HepG2 (cell line): Measurements from ENCODE around the gene EPB41L2. TPM values are rescaled to one million over a fixed set of nuclear protein-coding genes. Genes with fewer than 3 reads are reported as not detected.
A peak's percentile ranks its signal among the peaks of the same experiment; 100 is the strongest.

Source experiments
- ATAD3A ChIP-seq: sonication (generic); formaldehyde crosslinking; IDR thresholded peaks from 2 replicates; pipeline ENCODE4 v1.4.0; 2020; ENCODE audit warnings: missing genetic modification reagents
- FOXA3 ChIP-seq: IDR thresholded peaks from 2 replicates; pipeline ENCODE4 v1.6.1; 2016; ENCODE audit warnings: missing genetic modification reagents, missing compliant biosample characterization
- FOXJ3 ChIP-seq: sonication (generic); formaldehyde crosslinking; IDR thresholded peaks from 2 replicates; pipeline ENCODE4 v1.4.0; 2020; ENCODE audit warnings: missing genetic modification reagents, mild to moderate bottlenecking, borderline replicate concordance
- GZF1 ChIP-seq: sonication (generic); formaldehyde crosslinking; IDR thresholded peaks from 2 replicates; pipeline ENCODE4 v1.5.1; 2020; ENCODE audit warnings: mild to moderate bottlenecking, missing genetic modification reagents
- HDAC1 ChIP-seq: sonication (generic); formaldehyde crosslinking; IDR thresholded peaks from 2 replicates; pipeline ENCODE4 v1.5.1; 2020; ENCODE audit warnings: mild to moderate bottlenecking, missing genetic modification reagents
- MAF1 ChIP-seq: sonication (generic); formaldehyde crosslinking; IDR thresholded peaks from 2 replicates; pipeline ENCODE4 v1.5.0; 2020; ENCODE audit warnings: missing genetic modification reagents, borderline replicate concordance
- NCOA1 ChIP-seq: sonication (generic); formaldehyde crosslinking; IDR thresholded peaks from 2 replicates; pipeline ENCODE4 v1.9.0; 2021; ENCODE audit warnings: missing genetic modification reagents
- NR2C2 ChIP-seq: sonication (generic); formaldehyde crosslinking; IDR thresholded peaks from 2 replicates; pipeline ENCODE4 v1.4.0; 2020; ENCODE audit warnings: missing genetic modification reagents, mild to moderate bottlenecking, moderate library complexity, borderline replicate concordance
- PCBP2 ChIP-seq: fragments of 200-400 bp; formaldehyde crosslinking; optimal IDR thresholded peaks from 2 replicates; pipeline ENCODE3; 2018; ENCODE audit warnings: low read length, low read depth; ENCODE audit not compliant: poor library complexity, severe bottlenecking
- RAD51 ChIP-seq: fragments of 450-650 bp; IDR thresholded peaks from 2 replicates; pipeline ENCODE4 v1.6.1; 2016; ENCODE audit warnings: borderline replicate concordance
- RBFOX2 ChIP-seq: fragments of 200-400 bp; formaldehyde crosslinking; IDR thresholded peaks from 2 replicates; pipeline ENCODE4 v1.6.1; 2017; ENCODE audit warnings: low read depth, mild to moderate bottlenecking, low read length
- RBM22 ChIP-seq: fragments of 200-400 bp; formaldehyde crosslinking; optimal IDR thresholded peaks from 2 replicates; pipeline ENCODE3; 2017; ENCODE audit warnings: mild to moderate bottlenecking, low read length, moderate library complexity
- REXO4 ChIP-seq: sonication (generic); formaldehyde crosslinking; IDR thresholded peaks from 2 replicates; pipeline ENCODE4 v1.8.0; 2022; ENCODE audit warnings: missing genetic modification reagents, mild to moderate bottlenecking, borderline replicate concordance
- TARDBP ChIP-seq: sonication (generic); formaldehyde crosslinking; IDR thresholded peaks from 2 replicates; pipeline ENCODE4 v1.8.0; 2022; ENCODE audit warnings: mild to moderate bottlenecking, missing genetic modification reagents
- YY1 ChIP-seq: IDR thresholded peaks from 2 replicates; pipeline ENCODE4 v1.6.1; 2011; ENCODE audit warnings: low read length, low read depth, moderate library complexity, mild to moderate bottlenecking; ENCODE audit not compliant: insufficient read depth, insufficient replicate concordance
- ZNF251 ChIP-seq: sonication (generic); formaldehyde crosslinking; IDR thresholded peaks from 2 replicates; pipeline ENCODE4 v1.9.0; 2021; ENCODE audit warnings: mild to moderate bottlenecking, missing genetic modification reagents
- polyA plus RNA-seq, 8 experiments: library from polyadenylated mRNA; depleted of rRNA in 3 of 8; stranded (reverse) in 7 of 8; unstranded in 1 of 8; fragments of >200 nt; fragmentation: Illumina TruSeq in 4 of 8; extraction: Trizol in 4 of 8; gene quantifications; 2 replicates each; pipeline versions ENCODE4 v1.2.1 to v1.2.3, GENCODE V29; 2011 to 2016; ENCODE audit warnings: low read depth in 4 of 8, missing spikeins in 1 of 8, mixed read lengths in 1 of 8; ENCODE audit not compliant: insufficient read depth in 1 of 8
- total RNA-seq, 5 experiments: library from RNA; depleted of rRNA; stranded (reverse); fragments of >200 nt; fragmentation: Illumina TruSeq; extraction: Trizol; gene quantifications; 2 replicates each; pipeline ENCODE4 v1.2.3, GENCODE V29; 2016; ENCODE audit warnings: low read depth in 1 of 5
- TF ChIP-seq, protein P1 (sequence below): fragments of 450-650 bp; IDR thresholded peaks from 2 replicates; pipeline ENCODE4 v1.6.1; 2016
- TF ChIP-seq, protein P2 (sequence below): sonication (generic); formaldehyde crosslinking; IDR thresholded peaks from 2 replicates; pipeline ENCODE4 v1.9.0; 2022; ENCODE audit warnings: low read depth, missing genetic modification reagents
- TF ChIP-seq, protein P3 (sequence below): IDR thresholded peaks from 2 replicates; pipeline ENCODE4 v1.6.1; 2016; ENCODE audit warnings: low read depth, missing genetic modification reagents, missing compliant biosample characterization
- TF ChIP-seq, protein P4 (sequence below): sonication (generic); formaldehyde crosslinking; IDR thresholded peaks from 2 replicates; pipeline ENCODE4 v1.4.0; 2020; ENCODE audit warnings: missing genetic modification reagents; ENCODE audit errors: not compliant biosample characterization

EPB41L2 gene
- total and polyA plus RNA-seq, 2 of the 13 experiments (the other 11 are each of a cell fraction or from before 2014, with no cell fraction given), result 41.7 to 56.4 TPM

DNA sequence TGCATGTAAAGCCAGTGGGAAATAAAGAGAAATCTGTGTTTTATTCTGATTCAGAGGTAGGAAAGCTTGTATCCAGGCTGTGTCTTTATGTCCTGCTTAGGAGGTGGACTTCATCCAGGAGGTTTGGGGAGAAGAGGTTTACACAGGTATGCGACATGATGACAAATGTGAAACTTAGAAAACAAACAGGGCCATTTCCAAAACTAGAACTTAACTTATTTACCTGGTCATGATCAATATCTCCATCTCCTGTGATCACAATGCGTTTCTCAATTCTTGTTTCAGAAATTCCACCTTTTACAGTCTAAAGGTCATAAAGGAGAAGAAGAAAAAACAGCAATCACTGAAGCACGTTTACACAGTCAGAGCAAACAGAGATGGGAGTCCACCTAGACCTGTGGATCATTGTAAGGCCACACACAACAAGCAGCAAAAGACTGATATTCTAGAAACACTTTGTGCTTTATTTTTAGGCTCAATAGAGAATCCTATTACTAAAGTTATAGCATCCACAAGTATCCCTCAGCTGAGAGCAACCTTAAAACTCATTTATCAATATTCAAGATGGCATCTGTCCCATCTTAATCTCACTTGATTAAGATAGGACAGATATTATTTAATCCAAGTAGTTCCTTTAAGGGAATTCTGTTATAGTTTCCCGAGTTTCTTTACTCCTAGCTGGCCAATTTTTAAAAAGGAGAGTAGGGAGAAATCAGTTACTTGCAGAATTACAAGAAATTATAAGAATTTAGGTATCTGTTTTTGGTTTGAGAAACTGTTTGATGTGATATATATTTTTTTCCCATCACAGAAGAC lies 199.4 kb downstream of the EPB41L2 start (continued):
- TF ChIP-seq, protein P1, sequence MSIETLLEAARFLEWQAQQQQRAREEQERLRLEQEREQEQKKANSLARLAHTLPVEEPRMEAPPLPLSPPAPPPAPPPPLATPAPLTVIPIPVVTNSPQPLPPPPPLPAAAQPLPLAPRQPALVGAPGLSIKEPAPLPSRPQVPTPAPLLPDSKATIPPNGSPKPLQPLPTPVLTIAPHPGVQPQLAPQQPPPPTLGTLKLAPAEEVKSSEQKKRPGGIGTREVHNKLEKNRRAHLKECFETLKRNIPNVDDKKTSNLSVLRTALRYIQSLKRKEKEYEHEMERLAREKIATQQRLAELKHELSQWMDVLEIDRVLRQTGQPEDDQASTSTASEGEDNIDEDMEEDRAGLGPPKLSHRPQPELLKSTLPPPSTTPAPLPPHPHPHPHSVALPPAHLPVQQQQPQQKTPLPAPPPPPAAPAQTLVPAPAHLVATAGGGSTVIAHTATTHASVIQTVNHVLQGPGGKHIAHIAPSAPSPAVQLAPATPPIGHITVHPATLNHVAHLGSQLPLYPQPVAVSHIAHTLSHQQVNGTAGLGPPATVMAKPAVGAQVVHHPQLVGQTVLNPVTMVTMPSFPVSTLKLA, result peak; percentile 30; the same call in 1 of the 2 replicates
- no peak for TF ChIP-seq PCBP2
- TF ChIP-seq YY1, result peak; percentile 44
- TF ChIP-seq, protein P2, sequence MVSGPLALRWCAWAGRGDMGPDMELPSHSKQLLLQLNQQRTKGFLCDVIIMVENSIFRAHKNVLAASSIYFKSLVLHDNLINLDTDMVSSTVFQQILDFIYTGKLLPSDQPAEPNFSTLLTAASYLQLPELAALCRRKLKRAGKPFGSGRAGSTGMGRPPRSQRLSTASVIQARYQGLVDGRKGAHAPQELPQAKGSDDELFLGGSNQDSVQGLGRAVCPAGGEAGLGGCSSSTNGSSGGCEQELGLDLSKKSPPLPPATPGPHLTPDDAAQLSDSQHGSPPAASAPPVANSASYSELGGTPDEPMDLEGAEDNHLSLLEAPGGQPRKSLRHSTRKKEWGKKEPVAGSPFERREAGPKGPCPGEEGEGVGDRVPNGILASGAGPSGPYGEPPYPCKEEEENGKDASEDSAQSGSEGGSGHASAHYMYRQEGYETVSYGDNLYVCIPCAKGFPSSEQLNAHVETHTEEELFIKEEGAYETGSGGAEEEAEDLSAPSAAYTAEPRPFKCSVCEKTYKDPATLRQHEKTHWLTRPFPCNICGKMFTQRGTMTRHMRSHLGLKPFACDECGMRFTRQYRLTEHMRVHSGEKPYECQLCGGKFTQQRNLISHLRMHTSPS (CRISPR knock-in tag), result no peak
- TF ChIP-seq RBM22, result no peak
- TF ChIP-seq REXO4 (CRISPR knock-in tag), result no peak
- TF ChIP-seq ATAD3A (CRISPR knock-in tag), result no peak
- TF ChIP-seq FOXA3, result peak; percentile 100
- TF ChIP-seq, protein P3, sequence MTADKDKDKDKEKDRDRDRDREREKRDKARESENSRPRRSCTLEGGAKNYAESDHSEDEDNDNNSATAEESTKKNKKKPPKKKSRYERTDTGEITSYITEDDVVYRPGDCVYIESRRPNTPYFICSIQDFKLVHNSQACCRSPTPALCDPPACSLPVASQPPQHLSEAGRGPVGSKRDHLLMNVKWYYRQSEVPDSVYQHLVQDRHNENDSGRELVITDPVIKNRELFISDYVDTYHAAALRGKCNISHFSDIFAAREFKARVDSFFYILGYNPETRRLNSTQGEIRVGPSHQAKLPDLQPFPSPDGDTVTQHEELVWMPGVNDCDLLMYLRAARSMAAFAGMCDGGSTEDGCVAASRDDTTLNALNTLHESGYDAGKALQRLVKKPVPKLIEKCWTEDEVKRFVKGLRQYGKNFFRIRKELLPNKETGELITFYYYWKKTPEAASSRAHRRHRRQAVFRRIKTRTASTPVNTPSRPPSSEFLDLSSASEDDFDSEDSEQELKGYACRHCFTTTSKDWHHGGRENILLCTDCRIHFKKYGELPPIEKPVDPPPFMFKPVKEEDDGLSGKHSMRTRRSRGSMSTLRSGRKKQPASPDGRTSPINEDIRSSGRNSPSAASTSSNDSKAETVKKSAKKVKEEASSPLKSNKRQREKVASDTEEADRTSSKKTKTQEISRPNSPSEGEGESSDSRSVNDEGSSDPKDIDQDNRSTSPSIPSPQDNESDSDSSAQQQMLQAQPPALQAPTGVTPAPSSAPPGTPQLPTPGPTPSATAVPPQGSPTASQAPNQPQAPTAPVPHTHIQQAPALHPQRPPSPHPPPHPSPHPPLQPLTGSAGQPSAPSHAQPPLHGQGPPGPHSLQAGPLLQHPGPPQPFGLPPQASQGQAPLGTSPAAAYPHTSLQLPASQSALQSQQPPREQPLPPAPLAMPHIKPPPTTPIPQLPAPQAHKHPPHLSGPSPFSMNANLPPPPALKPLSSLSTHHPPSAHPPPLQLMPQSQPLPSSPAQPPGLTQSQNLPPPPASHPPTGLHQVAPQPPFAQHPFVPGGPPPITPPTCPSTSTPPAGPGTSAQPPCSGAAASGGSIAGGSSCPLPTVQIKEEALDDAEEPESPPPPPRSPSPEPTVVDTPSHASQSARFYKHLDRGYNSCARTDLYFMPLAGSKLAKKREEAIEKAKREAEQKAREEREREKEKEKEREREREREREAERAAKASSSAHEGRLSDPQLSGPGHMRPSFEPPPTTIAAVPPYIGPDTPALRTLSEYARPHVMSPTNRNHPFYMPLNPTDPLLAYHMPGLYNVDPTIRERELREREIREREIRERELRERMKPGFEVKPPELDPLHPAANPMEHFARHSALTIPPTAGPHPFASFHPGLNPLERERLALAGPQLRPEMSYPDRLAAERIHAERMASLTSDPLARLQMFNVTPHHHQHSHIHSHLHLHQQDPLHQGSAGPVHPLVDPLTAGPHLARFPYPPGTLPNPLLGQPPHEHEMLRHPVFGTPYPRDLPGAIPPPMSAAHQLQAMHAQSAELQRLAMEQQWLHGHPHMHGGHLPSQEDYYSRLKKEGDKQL (CRISPR knock-in tag), result peak; percentile 99
- peak; percentile 28; the same call in 1 of the 2 replicates for TF ChIP-seq RBFOX2
- TF ChIP-seq HDAC1 (CRISPR knock-in tag), result peak; percentile 99
- TF ChIP-seq ZNF251 (CRISPR knock-in tag), result no peak
- TF ChIP-seq, protein P4, sequence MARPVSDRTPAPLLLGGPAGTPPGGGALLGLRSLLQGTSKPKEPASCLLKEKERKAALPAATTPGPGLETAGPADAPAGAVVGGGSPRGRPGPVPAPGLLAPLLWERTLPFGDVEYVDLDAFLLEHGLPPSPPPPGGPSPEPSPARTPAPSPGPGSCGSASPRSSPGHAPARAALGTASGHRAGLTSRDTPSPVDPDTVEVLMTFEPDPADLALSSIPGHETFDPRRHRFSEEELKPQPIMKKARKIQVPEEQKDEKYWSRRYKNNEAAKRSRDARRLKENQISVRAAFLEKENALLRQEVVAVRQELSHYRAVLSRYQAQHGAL (CRISPR knock-in tag), result no peak
- TF ChIP-seq RAD51, result no peak
- TF ChIP-seq NR2C2, result no peak; the same call in 1 of the 2 replicates
- peak; percentile 100 for TF ChIP-seq FOXJ3 (CRISPR knock-in tag)
- peak; percentile 99 for TF ChIP-seq TARDBP (CRISPR knock-in tag)
- peak; percentile 98; the same call in 1 of the 2 replicates for TF ChIP-seq NCOA1 (CRISPR knock-in tag)
- TF ChIP-seq GZF1 (CRISPR knock-in tag), result no peak
- TF ChIP-seq MAF1 (CRISPR knock-in tag), result no peak
